K562 (cell line): ENCODE results near the gene PTPRG. TPM values are rescaled to one million over a fixed set of nuclear protein-coding genes. Genes with fewer than 3 reads are reported as not detected.

Experiments
- CHD7 ChIP-seq: fragments of 200-600 bp; sonication (generic); IDR thresholded peaks from one replicate; pipeline ENCODE4 v1.6.1; 2012; ENCODE audit warnings: mild to moderate bottlenecking, low read depth, low read length, inconsistent platforms
- MBD1 ChIP-seq: fragments of 250-450 bp; sonication (Bioruptor Pico); IDR thresholded peaks from 2 replicates; pipeline ENCODE4 v1.8.0; 2022; ENCODE audit warnings: inconsistent platforms
- MIER1 ChIP-seq: fragments of 450-650 bp; IDR thresholded peaks from 2 replicates; pipeline ENCODE4 v1.6.1; 2016; ENCODE audit warnings: antibody characterized with exemption, mild to moderate bottlenecking, low read depth
- SAFB ChIP-seq: fragments of 200-400 bp; formaldehyde crosslinking; IDR thresholded peaks from 2 replicates; pipeline ENCODE4 v1.6.1; 2017; ENCODE audit warnings: low read depth, low read length, borderline replicate concordance
- polyA plus RNA-seq, 8 experiments: library from polyadenylated mRNA; depleted of rRNA in 4 of 8; stranded (reverse) in 5 of 8; unstranded in 3 of 8; fragments of >200 nt; fragmentation: Nextera tagmentation in 2 of 8; fragmentation: Illumina TruSeq in 1 of 8; extraction: Ambion mirVana in 2 of 8; extraction: Trizol in 1 of 8; gene quantifications; 2 replicates each; pipeline versions ENCODE4 v1.2.1 to v1.2.3, GENCODE V29; 2011 to 2014; ENCODE audit warnings: inconsistent platforms in 1 of 8, missing spikeins in 1 of 8
- total RNA-seq, 7 experiments: library from RNA; depleted of rRNA in 6 of 7; stranded (reverse); fragments of >200 nt in 6 of 7; fragmentation: Illumina TruSeq in 2 of 7; extraction: Trizol in 2 of 7; gene quantifications; 2 replicates each; pipeline versions ENCODE4 v1.2.1 to v1.2.3, GENCODE V29; 2011 to 2021; ENCODE audit warnings: low replicate concordance in 1 of 7

PTPRG gene
- total and polyA plus RNA-seq, 9 of the 15 experiments (the other 6 are each of a cell fraction or from before 2014, with no cell fraction given): 0.16 TPM; not detected in 8

GRCh38 chr3:62095080-62095479 is 533.7 kb downstream of the PTPRG start (continued):
- no peak for TF ChIP-seq CHD7
- no peak for TF ChIP-seq MBD1 (CRISPR knock-in tag)
- TF ChIP-seq MIER1: no peak
- no peak for TF ChIP-seq SAFB
